ENCODE measurements around the gene ZNF217. TPM values are rescaled to one million over a fixed set of nuclear protein-coding genes. Genes with fewer than 3 reads are reported as not detected.
"Not testable (repeated sequence)": the region's sequence is repeated elsewhere in the genome, so short reads cannot be mapped to it uniquely, and the experiment has no call there.

Gene ZNF217
- total RNA-seq, 4 donors from 2014 or later, result 18.0 to 42.8 (median 27.8) TPM

DNA sequence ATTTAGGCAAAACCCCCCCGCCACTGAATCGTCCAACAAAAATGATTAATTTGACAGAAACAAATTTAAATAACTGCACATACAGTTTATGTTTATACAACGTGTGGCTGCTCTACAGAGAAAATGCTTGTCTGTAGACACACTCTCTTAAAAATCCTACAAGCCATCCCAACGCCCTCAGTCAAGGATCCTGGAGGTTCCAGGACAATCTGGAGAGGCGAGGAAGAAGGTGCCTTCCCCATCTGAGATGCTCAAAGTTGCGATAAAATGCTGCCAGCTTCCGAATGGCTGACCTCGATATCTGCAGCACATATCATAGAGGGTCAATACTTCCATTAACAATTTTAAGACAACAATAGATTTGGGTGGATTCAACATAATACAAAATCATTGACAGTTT, 25.3 kb downstream of the ZNF217 start:
- intact Hi-C loops (cut with DNase I), result no loop called here
- H3K27ac ChIP-seq, result no peak overlapping the region
- no peak for DNase-seq
- no peak for TF ChIP-seq POLR2A (IDR thresholded peaks at IDR 0.05)
- TF ChIP-seq, protein P1, sequence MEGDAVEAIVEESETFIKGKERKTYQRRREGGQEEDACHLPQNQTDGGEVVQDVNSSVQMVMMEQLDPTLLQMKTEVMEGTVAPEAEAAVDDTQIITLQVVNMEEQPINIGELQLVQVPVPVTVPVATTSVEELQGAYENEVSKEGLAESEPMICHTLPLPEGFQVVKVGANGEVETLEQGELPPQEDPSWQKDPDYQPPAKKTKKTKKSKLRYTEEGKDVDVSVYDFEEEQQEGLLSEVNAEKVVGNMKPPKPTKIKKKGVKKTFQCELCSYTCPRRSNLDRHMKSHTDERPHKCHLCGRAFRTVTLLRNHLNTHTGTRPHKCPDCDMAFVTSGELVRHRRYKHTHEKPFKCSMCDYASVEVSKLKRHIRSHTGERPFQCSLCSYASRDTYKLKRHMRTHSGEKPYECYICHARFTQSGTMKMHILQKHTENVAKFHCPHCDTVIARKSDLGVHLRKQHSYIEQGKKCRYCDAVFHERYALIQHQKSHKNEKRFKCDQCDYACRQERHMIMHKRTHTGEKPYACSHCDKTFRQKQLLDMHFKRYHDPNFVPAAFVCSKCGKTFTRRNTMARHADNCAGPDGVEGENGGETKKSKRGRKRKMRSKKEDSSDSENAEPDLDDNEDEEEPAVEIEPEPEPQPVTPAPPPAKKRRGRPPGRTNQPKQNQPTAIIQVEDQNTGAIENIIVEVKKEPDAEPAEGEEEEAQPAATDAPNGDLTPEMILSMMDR (IDR thresholded peaks at IDR 0.05), result no peak
- H3K36me3 ChIP-seq, result peaks cover 38 to 48% of the 10 kb centered on the region in 2 donors
- no peaks in the 10 kb centered on the region for H3K27me3 ChIP-seq
- no peaks in the 10 kb centered on the region for H3K9me3 ChIP-seq
- no peak overlapping the region for H3K4me3 ChIP-seq (replicated peaks in 1 of 3)
- 92 to 97% methylated on average over 8 of the region's 8 CpGs for WGBS, 2 donors
- H3K4me1 ChIP-seq, result peaks cover 0 to 11% of the 10 kb centered on the region in 2 donors

DNA sequence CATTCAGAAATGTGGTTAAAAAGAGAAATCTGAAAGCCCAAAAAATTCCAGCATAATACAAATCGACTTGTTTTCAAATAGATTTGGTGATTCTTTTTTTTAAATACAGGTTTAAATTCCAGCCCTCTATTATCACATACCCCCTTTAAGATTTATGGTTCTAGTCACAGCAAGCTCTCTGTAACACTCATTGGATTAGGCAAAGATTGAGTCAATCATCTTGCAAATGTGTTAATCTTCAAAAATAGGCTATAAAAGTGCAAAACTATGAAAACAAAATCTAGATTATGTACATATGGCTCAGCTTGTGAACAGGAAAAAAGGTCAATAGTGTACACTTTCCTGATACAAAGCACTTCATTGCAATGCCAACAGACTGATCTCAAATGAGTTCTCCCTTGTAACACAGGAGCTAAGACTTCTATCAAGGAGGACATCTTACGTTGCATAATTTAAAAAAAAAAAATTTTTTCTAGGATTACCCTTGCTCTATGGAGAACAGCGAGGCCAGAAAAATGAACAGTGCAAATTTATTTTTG, 26.2 kb downstream of the ZNF217 start:
- H3K9me3 ChIP-seq, result no peaks in the 10 kb centered on the region
- intact Hi-C loops (cut with DNase I), result no loop called here
- no peak overlapping the region for H3K27ac ChIP-seq
- H3K36me3 ChIP-seq, result peaks cover 38 to 39% of the 10 kb centered on the region in 2 donors
- H3K27me3 ChIP-seq, result no peaks in the 10 kb centered on the region
- TF ChIP-seq POLR2A (IDR thresholded peaks at IDR 0.05), result no peak
- no peak overlapping the region for H3K4me3 ChIP-seq (replicated peaks in 1 of 3)
- H3K4me1 ChIP-seq, result peaks cover 0 to 11% of the 10 kb centered on the region in 2 donors
- DNase-seq, result no peak
- WGBS, 2 donors, result 93% methylated on average over 3 of the region's 3 CpGs

DNA sequence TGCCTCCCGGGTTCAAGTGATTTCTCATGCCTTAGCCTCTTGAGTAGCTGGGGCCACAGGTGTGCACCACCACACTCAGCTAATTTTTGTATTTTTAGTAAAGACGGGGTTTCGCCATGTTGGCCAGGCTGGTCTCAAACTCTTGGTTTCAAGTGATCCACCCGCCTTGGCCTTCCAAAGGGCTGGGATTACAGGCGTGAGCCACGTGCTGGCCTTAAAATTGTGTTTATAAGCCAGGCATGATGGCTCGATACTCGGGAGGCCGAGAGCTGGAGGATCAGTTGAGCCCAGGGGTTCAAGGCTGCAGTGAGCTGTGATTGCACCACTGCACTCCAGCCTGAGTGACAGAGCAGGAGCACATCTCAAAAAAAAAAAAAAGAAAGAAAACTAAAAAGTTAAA, 27.0 kb downstream of the ZNF217 start:
- WGBS, 2 donors, result 96% methylated on average over 9 of the region's 9 CpGs
- H3K4me3 ChIP-seq (replicated peaks in 1 of 3); H3K27ac ChIP-seq; DNase-seq; intact Hi-C loops (cut with DNase I); H3K9me3 ChIP-seq; H3K27me3 ChIP-seq: not testable (repeated sequence)
- H3K36me3 ChIP-seq, result peaks cover 32 to 38% of the 10 kb centered on the region in 2 donors
- H3K4me1 ChIP-seq, result peaks cover 0 to 11% of the 10 kb centered on the region in 2 donors

DNA sequence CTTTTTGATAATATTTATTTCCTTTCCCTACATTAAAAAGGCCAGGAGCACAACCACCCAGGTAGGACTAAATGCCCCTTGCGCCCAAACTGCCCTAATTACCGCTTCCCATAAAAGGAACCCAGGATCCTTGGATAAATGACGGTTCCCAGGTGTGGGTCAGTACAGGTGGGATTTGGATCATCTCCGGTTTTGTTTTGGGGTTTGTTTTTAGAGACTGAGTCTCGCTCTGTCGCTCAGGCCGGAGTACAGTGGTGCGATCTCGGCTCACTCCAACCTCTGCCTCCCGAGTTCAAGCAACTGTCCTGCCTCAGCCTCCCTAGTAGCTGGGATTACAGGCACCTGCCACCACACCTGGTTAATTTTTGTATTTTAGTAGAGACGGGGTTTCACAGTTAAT, 28.4 kb downstream of the ZNF217 start:
- peaks cover 0 to 2% of the 10 kb centered on the region in 2 donors for H3K4me1 ChIP-seq
- peaks cover 18 to 32% of the 10 kb centered on the region in 2 donors for H3K36me3 ChIP-seq
- no peak for DNase-seq
- TF ChIP-seq POLR2A (IDR thresholded peaks at IDR 0.05), result no peak
- TF ChIP-seq, protein P1 (IDR thresholded peaks at IDR 0.05), result no peak
- H3K27me3 ChIP-seq, result no peaks in the 10 kb centered on the region
- H3K9me3 ChIP-seq, result no peaks in the 10 kb centered on the region
- intact Hi-C loops (cut with DNase I), result no loop called here
- 95 to 98% methylated on average over 11 of the region's 11 CpGs for WGBS, 2 donors
- no peak overlapping the region for H3K4me3 ChIP-seq (replicated peaks in 1 of 3)
- no peak overlapping the region for H3K27ac ChIP-seq

DNA sequence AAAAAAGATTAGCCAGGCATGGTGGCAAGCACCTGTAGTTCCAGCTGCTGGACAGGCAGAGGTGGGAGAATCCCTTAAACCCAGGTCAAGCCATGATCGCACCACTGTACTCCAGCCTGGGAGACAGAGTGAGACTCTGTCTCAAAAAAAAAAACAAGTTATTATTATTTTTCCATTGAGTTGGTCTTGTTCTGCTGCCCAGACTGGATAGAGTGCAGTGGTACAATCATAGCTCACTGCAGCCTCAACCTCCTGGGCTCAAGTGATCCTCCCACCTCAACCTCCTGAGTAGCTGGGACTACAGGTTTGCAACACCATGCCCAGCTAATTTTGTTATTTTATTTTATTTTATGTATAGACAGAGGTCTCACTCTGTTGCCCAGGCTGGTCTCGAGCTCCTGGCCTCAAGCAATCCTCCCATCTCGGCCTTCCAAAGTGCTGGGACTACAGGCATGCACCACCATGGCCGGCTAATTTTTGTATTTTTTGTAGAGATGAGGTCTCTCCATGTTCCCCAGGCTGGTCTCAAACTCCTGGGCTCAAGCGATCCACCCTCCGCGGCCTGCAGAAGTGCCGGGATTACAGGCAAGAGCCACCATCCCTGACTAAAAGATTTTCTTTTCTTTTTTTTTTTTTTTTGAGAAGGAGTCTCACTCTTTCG, 31.4 kb downstream of the ZNF217 start:
- DNase-seq; intact Hi-C loops (cut with DNase I); H3K27ac ChIP-seq; H3K9me3 ChIP-seq; H3K4me3 ChIP-seq (replicated peaks in 1 of 3); H3K27me3 ChIP-seq; H3K4me1 ChIP-seq: not testable (repeated sequence)
- peaks cover 12 to 13% of the 10 kb centered on the region in 2 donors for H3K36me3 ChIP-seq
- WGBS, 2 donors, result 98% methylated on average over 9 of the region's 9 CpGs

DNA sequence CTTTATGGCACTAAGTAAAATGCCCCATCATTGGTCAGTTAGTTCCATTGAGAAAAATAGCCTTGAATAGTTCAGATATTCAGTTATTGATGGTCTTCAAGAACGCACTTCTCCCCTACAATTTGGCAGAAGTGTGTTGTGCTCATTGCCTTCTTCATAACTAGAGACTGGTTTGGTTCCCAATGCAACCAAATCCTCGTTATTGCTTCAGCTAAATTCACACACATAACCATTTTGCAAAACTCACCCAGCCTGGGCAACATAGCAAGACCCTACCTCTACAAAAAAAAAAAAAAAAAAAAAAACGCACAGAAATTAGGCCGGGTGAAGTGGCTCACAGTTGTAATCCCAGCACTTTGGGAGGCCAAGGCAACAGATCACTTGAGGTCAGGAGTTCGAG, 32.1 kb downstream of the ZNF217 start:
- WGBS, 2 donors, result 94 to 96% methylated on average over 5 of the region's 5 CpGs
- Histone ChIP-seq H3K4me3 (replicated peaks in 1 of 3) (no peak overlapping the region), H3K27ac (no peak overlapping the region), H3K36me3 (peaks cover 9 to 12% of the 10 kb centered on the region in 2 donors), H3K4me1 (no peaks in the 10 kb centered on the region), H3K27me3 (no peaks in the 10 kb centered on the region), H3K9me3 (no peaks in the 10 kb centered on the region)
- DNase-seq, result no peak
- intact Hi-C loops (cut with DNase I), result no loop called here
- no peak for TF ChIP-seq POLR2A (IDR thresholded peaks at IDR 0.05)
- TF ChIP-seq, protein P1 (IDR thresholded peaks at IDR 0.05), result no peak

Data from thyroid gland (tissue), 4 donors.